Gastroesophageal sphincter (tissue), 4 donors: ENCODE results near the gene NUP42. TPM values are rescaled to one million over a fixed set of nuclear protein-coding genes. Genes with fewer than 3 reads are reported as not detected.
"Not testable (repeated sequence)": the region's sequence is repeated elsewhere in the genome, so short reads cannot be mapped to it uniquely, and the experiment has no call there.

Experiments used
- ATAC-seq: fragments of 150-250 bp; one replicate; pipeline ENCODE4 v1.9.1; 2016; ENCODE audit warnings: mild to moderate bottlenecking, moderate library complexity
- H3K27ac ChIP-seq, 4 donors: fragments of 200-600 bp; sonication (generic) in 3 of 4; 1 replicate in 3 of 4; 2 replicates in 1 of 4; pipeline ENCODE4 v1.5.1; 2016 to 2019
- H3K27me3 ChIP-seq: fragments of 200-600 bp; sonication (generic); one replicate; pipeline ENCODE4 v1.5.1; 2019
- H3K36me3 ChIP-seq, 2 donors: fragments of 200-600 bp; sonication (generic); one replicate each; pipeline ENCODE4 v1.5.1; 2019; ENCODE audit warnings: control low read depth in 1 of 2
- H3K4me1 ChIP-seq, 3 donors: fragments of 200-600 bp; sonication (generic); 1 replicate in 2 of 3; 2 replicates in 1 of 3; pipeline ENCODE4 v1.5.1; 2016 to 2019; ENCODE audit warnings: control low read depth in 2 of 3
- H3K4me3 ChIP-seq, 2 donors: fragments of 200-600 bp; sonication (generic); one replicate each; pipeline ENCODE4 v1.5.1; 2019; ENCODE audit warnings: mild to moderate bottlenecking in 1 of 2, moderate library complexity in 1 of 2
- H3K9me3 ChIP-seq, 3 donors: fragments of 200-600 bp; sonication (generic); one replicate each; pipeline ENCODE4 v1.5.1; 2017 to 2019; ENCODE audit warnings: control low read depth in 2 of 3
- EP300 ChIP-seq: sonication (generic); formaldehyde crosslinking; IDR thresholded peaks from one replicate; pipeline ENCODE4 v1.6.1; 2017; ENCODE audit warnings: antibody characterized with exemption, mild to moderate bottlenecking
- POLR2A ChIP-seq, 2 donors: fragments of 450-650 bp; IDR thresholded peaks; one replicate each; pipeline ENCODE4 v1.6.1; 2017; ENCODE audit warnings: antibody characterized with exemption in 2 of 2, mild to moderate bottlenecking in 2 of 2, moderate library complexity in 1 of 2
- POLR2AphosphoS5 ChIP-seq: sonication (generic); formaldehyde crosslinking; IDR thresholded peaks from one replicate; pipeline ENCODE4 v1.6.1; 2017; ENCODE audit warnings: antibody characterized with exemption
- WGBS, 2 donors: methylation state at CpG; one replicate each; pipeline ENCODE4 v1.1.5; 2018; ENCODE audit warnings: low coverage in 1 of 2; 5-methylcytosine and 5-hydroxymethylcytosine counted together
- total RNA-seq, 4 donors: library from RNA; depleted of rRNA; stranded (reverse); fragments of >200 nt; gene quantifications; one replicate each; pipeline ENCODE4 v1.1.0, GENCODE V29; 2016
- TF ChIP-seq, protein P1 (sequence below), 4 experiments: fragments of 200-600 bp in 2 of 4; fragments of 450-650 bp in 2 of 4; sonication (generic) in 1 of 4; IDR thresholded peaks; one replicate each; pipeline ENCODE4 v1.5.1; 2017 to 2019; ENCODE audit warnings: antibody characterized with exemption in 4 of 4, mild to moderate bottlenecking in 2 of 4, moderate library complexity in 2 of 4

NUP42 gene
- total RNA-seq, 4 donors from 2014 or later, result 27.7 to 32.7 (median 31.6) TPM

- no peak overlapping the region for H3K27ac ChIP-seq
- ATAC-seq, result no peak
- H3K9me3 ChIP-seq, result no peaks in the 10 kb centered on the region
- H3K27me3 ChIP-seq, result no peaks in the 10 kb centered on the region
- TF ChIP-seq EP300, result no peak
- no peak for TF ChIP-seq POLR2AphosphoS5
- TF ChIP-seq, protein P1, sequence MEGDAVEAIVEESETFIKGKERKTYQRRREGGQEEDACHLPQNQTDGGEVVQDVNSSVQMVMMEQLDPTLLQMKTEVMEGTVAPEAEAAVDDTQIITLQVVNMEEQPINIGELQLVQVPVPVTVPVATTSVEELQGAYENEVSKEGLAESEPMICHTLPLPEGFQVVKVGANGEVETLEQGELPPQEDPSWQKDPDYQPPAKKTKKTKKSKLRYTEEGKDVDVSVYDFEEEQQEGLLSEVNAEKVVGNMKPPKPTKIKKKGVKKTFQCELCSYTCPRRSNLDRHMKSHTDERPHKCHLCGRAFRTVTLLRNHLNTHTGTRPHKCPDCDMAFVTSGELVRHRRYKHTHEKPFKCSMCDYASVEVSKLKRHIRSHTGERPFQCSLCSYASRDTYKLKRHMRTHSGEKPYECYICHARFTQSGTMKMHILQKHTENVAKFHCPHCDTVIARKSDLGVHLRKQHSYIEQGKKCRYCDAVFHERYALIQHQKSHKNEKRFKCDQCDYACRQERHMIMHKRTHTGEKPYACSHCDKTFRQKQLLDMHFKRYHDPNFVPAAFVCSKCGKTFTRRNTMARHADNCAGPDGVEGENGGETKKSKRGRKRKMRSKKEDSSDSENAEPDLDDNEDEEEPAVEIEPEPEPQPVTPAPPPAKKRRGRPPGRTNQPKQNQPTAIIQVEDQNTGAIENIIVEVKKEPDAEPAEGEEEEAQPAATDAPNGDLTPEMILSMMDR (IDR thresholded peaks at IDR 0.05), result no peak
- TF ChIP-seq POLR2A (IDR thresholded peaks at IDR 0.05), result no peak
- H3K4me3 ChIP-seq, result no peak overlapping the region
- H3K36me3 ChIP-seq, result peaks cover 0 to 43% of the 10 kb centered on the region in 2 donors
- peaks cover 5 to 43% (median 8%) of the 10 kb centered on the region in 3 donors for H3K4me1 ChIP-seq
- WGBS, 2 donors, result 50 to 60% methylated on average over 1 of the region's 1 CpG
These were observed 2.4 kb downstream of the NUP42 start for GRCh38 chr7:23184291-23184690.

GRCh38 chr7:23184709-23185359 lies 3.0 kb downstream of the NUP42 start:
- no peak for ATAC-seq
- H3K4me3 ChIP-seq, result no peak overlapping the region
- H3K9me3 ChIP-seq, result no peaks in the 10 kb centered on the region
- WGBS, 2 donors, result 62 to 72% methylated on average over 3 to 4 of the region's 4 CpGs
- H3K27me3 ChIP-seq, result no peaks in the 10 kb centered on the region
- peaks cover 5 to 43% (median 8%) of the 10 kb centered on the region in 3 donors for H3K4me1 ChIP-seq
- no peak overlapping the region for H3K27ac ChIP-seq
- peaks cover 0 to 48% of the 10 kb centered on the region in 2 donors for H3K36me3 ChIP-seq
- TF ChIP-seq EP300 (no peak), POLR2AphosphoS5 (no peak), POLR2A (IDR thresholded peaks at IDR 0.05) (no peak)
- TF ChIP-seq, protein P1 (IDR thresholded peaks at IDR 0.05), result peak; percentile 13 to 51 (median 34)

GRCh38 chr7:23185980-23186379 lies 4.1 kb downstream of the NUP42 start:
- peaks cover 5 to 42% (median 8%) of the 10 kb centered on the region in 3 donors for H3K4me1 ChIP-seq
- H3K9me3 ChIP-seq, result no peaks in the 10 kb centered on the region
- no peak overlapping the region for H3K4me3 ChIP-seq
- no peak for ATAC-seq
- H3K27me3 ChIP-seq, result no peaks in the 10 kb centered on the region
- 71% methylated on average over 1 of the region's 1 CpG for WGBS, 2 donors
- TF ChIP-seq, protein P1 (IDR thresholded peaks at IDR 0.05), result no peak
- TF ChIP-seq POLR2AphosphoS5 (no peak), EP300 (no peak), POLR2A (IDR thresholded peaks at IDR 0.05) (no peak)
- H3K36me3 ChIP-seq, result peaks cover 0 to 60% of the 10 kb centered on the region in 2 donors
- no peak overlapping the region for H3K27ac ChIP-seq

- Histone ChIP-seq H3K36me3 (peaks cover 0 to 90% of the 10 kb centered on the region in 2 donors), H3K4me3 (no peak overlapping the region), H3K27me3 (no peaks in the 10 kb centered on the region), H3K9me3 (no peaks in the 10 kb centered on the region), H3K27ac (no peak overlapping the region), H3K4me1 (peaks cover 0 to under 1% (median 0%) of the 10 kb centered on the region in 3 donors)
- no peak for TF ChIP-seq EP300
- TF ChIP-seq, protein P1 (IDR thresholded peaks at IDR 0.05), result no peak
- no peak for TF ChIP-seq POLR2AphosphoS5
- no peak for TF ChIP-seq POLR2A (IDR thresholded peaks at IDR 0.05)
- no peak for ATAC-seq
- 63% methylated on average over 2 of the region's 2 CpGs for WGBS, 2 donors
These were observed 9.2 kb downstream of the NUP42 start for GRCh38 chr7:23191022-23191421.

DNA sequence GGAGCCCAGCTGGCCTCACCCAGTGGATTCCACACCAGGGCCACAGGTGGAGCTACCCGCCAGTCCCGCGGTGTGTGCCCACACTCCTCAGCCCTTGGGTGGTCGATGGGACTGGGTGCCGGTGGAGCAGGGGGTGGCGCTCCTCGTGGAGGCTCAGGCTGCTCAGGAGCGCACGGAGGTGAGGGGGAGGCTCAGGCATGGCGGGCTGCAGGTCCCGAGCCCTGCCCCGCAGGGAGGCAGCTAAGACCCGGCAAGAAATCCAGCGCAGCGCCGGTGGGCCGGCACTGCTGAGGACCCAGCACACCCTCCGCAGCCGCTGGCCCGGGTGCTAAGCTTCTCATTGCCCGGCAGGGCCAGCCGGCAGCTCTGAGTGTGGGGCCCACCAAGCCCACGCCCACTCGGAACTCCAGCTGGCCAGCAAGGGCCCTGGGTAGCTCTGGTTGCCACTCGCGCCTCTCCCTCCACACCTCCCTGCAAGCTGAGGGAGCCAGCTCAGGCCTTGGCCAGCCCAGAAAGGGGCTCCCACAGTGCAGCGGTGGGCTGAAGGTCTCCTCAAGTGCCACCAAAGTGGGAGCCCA lies 11.9 kb downstream of the NUP42 start:
- not testable (repeated sequence) for ATAC-seq, H3K4me1 ChIP-seq, H3K9me3 ChIP-seq, H3K27ac ChIP-seq, H3K4me3 ChIP-seq, H3K27me3 ChIP-seq
- H3K36me3 ChIP-seq, result peaks cover 0 to 81% of the 10 kb centered on the region in 2 donors
- no CpG with 5 or more reads among the region's 27 CpGs for WGBS, 2 donors
